CD4-positive, alpha-beta T cell treated with Interleukin-21 for 1 hour (primary cell): ENCODE results near the gene PDZD8.
A peak's percentile ranks its signal among the peaks of the same experiment; 100 is the strongest.

ENCODE experiments used
- DNase-seq: peaks from one replicate; pipeline ENCODE4 v3.0.0-alpha.2; 2020

The PDZD8 gene

GRCh38 chr10:117375360-117376178 is at the start of gene PDZD8:
Gene PDZD8 (minus strand): TSS chr10:117375440. CDS start chr10:117375227, 213 bp downstream.
- DNase-seq: peak; percentile 90

- no peak for DNase-seq
Measured at GRCh38 chr10:117424171-117424570, 48.9 kb upstream of the PDZD8 start.

- no peak for DNase-seq
Measured at GRCh38 chr10:117421985-117422384, 46.7 kb upstream of the PDZD8 start.

GRCh38 chr10:117420768-117421167 is 45.5 kb upstream of the PDZD8 start:
- DNase-seq: no peak

GRCh38 chr10:117419921-117420320 is 44.7 kb upstream of the PDZD8 start:
- no peak for DNase-seq

- DNase-seq: no peak
Measured at GRCh38 chr10:117419159-117419558, 43.9 kb upstream of the PDZD8 start.

GRCh38 chr10:117418121-117418520 is 42.9 kb upstream of the PDZD8 start:
- no peak for DNase-seq

- no peak for DNase-seq
Measured at GRCh38 chr10:117417196-117417595, 42.0 kb upstream of the PDZD8 start.

- no peak for DNase-seq
Measured at GRCh38 chr10:117413928-117414618, 38.8 kb upstream of the PDZD8 start.

GRCh38 chr10:117412469-117413010 is 37.3 kb upstream of the PDZD8 start:
- no peak for DNase-seq

- DNase-seq: no peak
Measured at GRCh38 chr10:117411479-117412399, 36.5 kb upstream of the PDZD8 start.

GRCh38 chr10:117410557-117410956 is 35.3 kb upstream of the PDZD8 start:
- DNase-seq: no peak

GRCh38 chr10:117409549-117410305 is 34.5 kb upstream of the PDZD8 start:
- DNase-seq: no peak

GRCh38 chr10:117408436-117409384 is 33.5 kb upstream of the PDZD8 start:
- no peak for DNase-seq

GRCh38 chr10:117405730-117406129 is 30.5 kb upstream of the PDZD8 start:
- no peak for DNase-seq

GRCh38 chr10:117400329-117400728 is 25.1 kb upstream of the PDZD8 start:
- DNase-seq: no peak

- no peak for DNase-seq
Measured at GRCh38 chr10:117399341-117400196, 24.3 kb upstream of the PDZD8 start.

- DNase-seq: no peak
Measured at GRCh38 chr10:117398029-117398428, 22.8 kb upstream of the PDZD8 start.

- DNase-seq: no peak
Measured at GRCh38 chr10:117391436-117392205, 16.4 kb upstream of the PDZD8 start.
